HG03139 (cell line): ENCODE results near the gene CDH4.
"Not testable (repeated sequence)": the region's sequence is repeated elsewhere in the genome, so short reads cannot be mapped to it uniquely, and the experiment has no call there.

Source experiments
- ATAC-seq: cut with Tn5 transposase; IDR thresholded peaks from one replicate; pipeline ENCODE4 v1.9.1; 2021; ENCODE audit not compliant: unreplicated experiment

The CDH4 gene

DNA sequence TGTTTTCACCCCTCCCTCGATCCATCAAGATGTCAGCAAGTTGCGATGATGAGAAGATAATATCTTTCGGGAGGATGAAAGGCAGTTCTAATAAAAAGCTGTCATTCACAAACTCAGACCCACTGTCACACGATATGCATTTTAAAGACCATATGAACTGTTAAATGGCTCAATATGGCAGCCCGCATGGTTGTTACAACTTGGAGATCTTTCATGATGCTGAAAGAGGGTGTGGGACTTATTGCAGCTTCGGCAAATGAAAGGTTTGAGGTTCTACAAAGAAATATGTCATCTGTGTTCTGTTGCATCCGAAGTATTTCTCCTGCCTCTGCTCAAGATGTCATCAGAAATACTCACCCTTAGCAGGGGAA is 128.5 kb downstream of the CDH4 start:
- ATAC-seq, result no peak

DNA sequence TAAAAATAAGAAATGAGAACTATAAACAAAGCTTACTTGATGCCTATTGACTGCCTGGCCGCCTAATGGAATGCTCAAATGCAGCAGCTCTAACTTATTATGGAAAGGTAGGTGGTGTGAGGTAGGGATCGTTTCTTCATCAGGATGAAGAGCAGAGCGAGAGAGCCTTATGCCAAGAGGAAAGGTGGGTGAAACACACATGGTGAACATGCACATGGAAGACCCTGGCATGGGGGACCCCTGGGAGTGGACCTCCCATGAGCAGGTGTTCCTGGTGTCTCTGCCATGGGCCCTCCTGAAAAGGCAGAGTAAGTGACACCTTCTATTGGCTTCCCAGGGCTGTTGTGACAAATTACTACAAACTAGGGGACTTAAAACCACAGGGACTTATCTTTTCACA is 130.1 kb downstream of the CDH4 start:
- no peak for ATAC-seq

DNA sequence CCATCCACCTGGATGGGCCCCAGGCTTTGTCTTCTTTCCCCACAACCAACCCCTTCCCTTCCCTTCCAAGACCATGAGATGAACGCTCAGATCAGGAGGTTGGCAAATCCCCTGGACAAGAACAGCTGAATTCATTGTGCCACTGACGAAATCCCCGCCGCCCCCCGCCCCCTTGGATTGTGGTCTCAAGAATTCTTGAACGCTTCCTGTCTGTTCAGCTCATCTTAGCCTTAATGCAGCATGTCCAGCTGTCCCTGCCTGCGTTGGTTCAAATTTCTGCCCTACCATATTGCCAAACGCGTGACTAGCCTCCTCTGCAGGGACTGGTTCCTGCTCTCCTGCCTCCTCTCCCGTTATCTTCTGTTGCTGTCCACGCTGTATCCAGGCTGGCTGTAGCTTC is 133.2 kb downstream of the CDH4 start:
- ATAC-seq, result no peak

DNA sequence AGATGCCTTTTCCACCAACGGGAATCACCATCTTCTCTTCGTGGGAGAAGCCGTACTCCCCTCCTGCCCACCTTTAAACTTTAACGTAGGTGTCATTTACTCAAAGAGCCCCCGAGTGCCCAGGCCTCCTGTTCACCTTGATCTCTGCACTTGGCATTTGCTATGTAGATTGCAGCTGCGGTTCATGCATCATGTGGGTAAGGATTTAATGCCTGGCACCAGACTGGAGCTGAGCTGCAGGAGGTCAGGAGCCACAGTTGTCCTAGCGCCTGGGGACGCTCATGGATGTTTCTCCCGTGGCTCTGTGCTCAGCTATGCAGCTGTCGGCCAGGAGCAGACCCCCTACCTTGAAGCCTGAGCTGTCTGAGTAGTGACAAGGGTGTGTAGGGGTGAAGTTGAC is 133.7 kb downstream of the CDH4 start:
- ATAC-seq, result no peak

DNA sequence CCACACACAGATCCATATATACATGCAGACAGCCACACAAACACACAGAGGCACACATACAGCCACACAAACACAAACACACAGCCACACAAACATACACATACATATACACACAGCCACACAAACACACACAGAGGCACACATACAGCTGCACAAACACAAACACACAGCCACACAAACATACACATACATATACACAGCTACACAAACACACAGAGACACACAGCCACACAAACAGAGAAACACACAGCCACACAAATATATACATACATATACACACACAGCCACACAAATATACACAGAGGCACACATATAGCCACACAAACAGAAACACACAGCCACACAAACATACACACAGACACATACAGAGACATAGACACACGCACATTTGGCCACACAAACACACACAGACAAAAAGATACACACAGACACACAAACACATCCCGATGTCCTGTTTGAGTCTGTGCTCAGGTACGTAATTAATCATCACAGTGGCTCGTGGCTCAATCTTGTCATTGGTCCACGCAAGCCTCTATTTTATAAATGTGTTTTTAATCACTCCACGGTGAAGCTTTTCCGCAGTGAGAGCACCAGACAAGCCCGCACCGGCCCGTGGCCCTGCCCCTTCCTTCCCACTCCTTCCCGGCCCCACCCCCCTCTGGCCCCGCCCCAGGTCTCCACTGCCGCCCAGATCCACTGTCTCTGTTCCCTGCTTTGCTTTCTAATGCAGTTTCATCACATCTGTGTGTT is 135.3 kb downstream of the CDH4 start:
- ATAC-seq, result no peak

DNA sequence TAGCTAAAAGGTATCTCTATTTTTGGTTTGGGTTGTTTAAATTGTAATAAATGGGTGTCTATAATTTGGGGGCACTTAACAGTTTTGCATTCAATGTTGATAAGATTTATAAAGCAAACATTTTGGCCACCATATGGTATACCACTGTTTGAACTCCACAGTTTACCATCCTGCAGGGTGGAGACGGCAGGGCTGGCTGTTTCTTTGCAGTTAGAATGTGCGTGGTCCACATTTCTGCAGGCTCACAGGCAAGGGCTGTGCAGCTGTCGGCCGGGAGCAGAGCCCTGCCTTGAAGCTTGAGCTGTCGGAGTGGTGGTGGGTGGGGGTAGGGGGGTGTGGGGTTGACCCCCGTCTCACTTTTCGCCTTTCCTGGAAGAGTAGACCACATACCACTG is 135.9 kb downstream of the CDH4 start:
- ATAC-seq, result no peak

DNA sequence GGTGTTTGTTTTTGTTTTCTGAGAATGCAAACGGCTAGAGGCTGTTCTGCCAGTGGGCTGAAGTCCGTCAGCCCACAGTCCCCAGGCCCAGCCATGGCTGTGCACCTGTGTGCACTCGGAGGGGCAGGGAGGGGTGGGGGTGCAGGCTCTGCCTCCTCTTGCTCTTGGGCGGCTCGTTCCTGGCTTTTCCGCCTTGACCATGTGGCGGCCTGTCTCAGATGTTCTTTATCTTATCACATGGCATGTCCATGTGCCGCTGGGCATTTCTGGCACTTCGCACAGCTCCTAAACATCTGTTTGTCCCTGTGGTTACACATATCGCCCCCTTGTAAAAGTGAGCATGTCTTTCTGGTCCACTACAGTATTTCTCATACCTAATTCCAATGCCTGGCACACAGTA is 137.0 kb downstream of the CDH4 start:
- no peak for ATAC-seq

DNA sequence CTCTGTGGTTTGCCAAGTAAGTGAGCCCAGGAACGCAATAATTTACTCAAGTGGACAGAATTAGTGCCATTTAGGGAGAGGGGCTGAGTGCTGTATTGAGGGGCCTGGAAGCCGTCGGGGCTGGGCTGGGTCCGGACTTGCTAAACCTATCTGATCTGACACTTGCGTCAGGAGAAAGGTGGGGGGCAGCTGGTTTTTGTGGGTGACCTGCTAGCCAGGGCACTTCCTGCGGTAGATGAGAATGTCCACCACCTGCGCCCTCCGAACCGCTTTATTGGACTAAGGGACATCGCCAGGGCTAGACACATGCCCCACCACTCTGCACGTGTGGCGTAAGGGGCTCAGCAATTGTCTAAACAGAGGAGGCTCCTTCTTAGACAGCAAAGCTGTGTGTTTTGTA is 139.1 kb downstream of the CDH4 start:
- ATAC-seq, result no peak

DNA sequence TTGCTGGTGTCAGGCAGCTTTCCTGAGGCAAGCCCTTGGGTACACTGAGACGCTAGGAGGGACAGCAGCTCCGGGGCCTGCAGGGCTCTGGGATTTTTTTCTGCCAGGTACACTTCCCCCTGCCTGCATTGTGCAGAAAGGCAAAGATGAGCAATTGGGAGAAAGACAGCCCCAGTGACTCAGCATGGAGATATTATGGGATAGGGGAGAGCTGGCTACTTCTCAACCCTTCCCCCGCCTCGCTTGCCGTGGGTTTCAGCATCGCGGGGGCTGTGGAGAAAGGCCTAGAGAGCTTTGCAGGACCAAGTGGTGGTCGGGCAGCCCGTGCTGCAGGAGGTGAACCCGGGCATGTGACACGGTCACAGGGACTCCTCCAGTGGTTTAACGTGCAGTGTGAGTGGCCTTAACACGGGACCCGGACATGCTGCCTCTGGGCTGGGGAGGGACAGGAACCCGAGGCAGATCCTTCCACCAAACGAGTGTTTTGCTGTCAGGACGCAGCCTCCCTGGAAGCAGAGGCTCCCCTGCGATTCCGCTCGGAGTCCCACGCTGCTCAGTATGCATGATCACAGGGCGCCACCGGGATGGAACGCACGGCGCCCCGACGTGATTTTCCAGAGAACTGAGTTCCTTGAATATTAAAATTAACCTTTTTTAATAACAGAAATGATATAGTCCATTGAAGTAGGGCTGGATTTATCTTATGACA is 139.9 kb downstream of the CDH4 start:
- ATAC-seq, result no peak

DNA sequence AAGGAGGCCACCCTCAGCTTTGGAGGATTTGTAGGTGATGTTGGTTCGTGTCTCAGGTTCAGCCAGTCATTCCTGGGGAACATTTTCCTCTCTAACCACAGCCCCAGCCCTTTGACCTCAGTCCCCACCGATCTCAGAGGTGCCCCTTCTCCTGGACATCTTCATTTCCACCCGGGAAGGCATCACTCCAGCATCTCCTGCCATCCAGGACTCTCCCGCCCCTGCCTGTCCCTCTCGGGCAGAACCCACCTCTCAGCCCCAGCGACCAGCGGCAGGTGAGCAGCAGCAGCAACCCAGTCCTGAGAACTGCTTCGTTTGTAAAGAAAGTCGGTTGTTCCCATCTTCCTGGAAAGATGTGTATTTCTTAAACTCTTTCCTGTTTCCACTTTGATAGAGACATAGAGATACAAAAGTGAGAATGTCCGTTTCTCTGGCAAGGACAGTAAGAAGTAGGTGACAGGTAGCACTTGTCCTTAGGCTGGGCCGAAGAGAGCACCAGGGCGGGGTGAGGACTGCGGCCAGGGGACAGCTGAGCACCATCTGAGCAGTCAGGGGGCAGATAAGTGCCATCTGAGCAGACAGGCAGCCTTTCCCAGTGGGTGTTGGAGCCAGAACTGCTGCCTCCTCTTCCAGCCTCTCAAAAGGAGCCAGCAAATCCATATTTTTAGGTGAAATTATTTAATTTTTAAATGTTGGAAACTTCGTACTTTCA is 142.2 kb downstream of the CDH4 start:
- no peak for ATAC-seq

DNA sequence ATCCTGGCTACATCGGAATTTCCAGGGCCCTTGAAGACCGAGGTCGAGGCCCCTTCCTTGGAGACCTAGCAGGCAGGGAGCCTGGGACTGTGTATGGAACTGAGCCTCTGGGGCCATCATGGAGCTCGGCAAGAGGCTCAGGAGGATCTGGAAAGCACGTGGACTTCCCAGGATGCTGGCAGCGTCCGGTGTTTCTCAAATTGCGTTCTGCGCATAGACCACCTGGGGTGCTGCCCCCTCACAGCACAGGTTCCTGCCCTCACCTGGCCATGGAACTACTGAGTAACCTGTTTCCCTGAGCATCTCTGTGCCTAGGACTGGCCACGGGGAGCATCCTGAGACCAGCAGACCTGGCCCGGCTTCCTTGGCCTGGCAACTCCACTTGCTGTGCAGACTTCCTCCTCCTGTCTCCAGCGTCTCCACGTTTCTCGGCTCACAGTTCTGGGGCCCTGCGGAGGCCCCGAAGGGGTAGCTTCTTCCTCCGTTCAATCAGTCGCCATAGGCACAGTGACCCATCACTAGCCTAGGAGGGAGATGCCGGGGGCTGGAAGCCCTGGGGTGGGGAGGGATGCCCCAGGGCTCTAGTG is 144.3 kb downstream of the CDH4 start:
- no peak for ATAC-seq

DNA sequence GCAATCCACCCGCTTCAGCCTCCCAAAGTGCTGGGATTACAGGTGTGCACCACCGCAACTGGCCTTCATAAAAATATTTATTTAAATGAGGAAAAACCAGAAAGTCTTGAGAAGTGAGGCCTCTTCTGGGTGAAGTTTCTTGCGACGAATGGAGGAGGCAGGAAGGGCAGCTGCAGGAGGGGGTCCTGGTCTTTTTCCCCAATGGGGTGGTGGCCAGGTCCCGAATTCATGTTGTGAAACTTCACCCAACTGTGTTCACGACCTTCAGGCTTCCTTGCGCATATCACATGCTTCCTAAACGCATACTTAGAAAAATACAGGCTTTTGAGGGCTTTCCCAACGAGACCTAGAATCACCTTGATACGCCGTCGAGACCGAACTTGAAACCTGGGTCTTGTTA is 145.1 kb downstream of the CDH4 start:
- no peak for ATAC-seq

DNA sequence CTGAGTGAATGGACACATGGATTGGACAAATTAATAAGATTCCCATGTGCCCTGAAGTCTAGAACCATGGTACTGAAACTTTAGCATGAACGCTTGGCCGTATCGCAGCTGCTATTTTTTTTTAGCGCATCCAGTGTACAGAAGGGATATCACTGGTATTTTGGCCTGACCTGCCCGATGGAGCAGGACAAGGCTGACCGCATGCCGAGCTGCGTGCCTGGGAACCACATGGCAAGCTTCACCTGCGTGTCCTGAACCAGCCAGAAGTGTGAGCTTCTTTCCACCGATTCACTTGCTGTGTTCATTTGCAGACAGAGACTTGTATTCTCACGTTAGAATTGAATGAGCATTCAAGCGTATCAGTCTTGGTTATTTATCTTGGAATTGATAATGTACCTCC is 145.7 kb downstream of the CDH4 start:
- no peak for ATAC-seq

DNA sequence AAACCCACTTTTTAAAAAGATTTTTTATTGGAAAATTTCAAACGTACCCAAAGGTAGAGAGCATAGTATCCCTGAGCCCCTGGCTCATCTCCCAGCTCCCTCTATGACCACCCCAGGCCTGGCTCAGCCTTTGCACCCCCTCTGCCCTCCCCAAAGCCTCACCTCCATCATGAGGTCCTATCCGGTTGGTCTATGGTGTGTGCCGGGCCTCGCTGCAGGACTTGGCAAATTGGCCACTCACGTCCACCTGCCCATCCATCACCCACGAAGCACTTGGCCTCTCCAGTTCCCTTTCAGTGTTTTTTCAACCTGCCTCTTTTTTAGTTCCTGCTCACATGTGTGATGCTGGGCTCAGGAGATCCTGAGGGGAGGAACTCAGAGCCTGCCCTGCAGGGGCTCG is 147.4 kb downstream of the CDH4 start:
- no peak for ATAC-seq

DNA sequence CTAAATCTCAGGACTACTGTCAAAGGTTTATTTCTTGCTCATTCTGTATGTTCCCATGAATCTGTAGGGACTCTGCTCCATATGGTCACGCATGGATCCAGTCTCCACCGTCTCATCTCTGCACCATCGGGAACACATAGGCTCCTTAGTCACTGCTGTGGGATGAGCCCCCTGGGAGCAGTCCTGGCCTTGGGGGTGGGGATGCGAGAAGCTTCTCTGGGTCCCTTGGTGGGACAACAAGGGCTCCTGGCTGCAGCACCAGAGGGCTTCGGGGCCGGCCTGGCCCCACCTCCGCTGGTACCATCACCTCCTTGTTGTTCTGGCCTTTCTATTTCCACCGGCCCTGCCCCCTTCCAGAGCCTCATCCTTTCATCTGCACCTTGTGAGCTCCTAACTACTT is 148.4 kb downstream of the CDH4 start:
- ATAC-seq, result no peak

DNA sequence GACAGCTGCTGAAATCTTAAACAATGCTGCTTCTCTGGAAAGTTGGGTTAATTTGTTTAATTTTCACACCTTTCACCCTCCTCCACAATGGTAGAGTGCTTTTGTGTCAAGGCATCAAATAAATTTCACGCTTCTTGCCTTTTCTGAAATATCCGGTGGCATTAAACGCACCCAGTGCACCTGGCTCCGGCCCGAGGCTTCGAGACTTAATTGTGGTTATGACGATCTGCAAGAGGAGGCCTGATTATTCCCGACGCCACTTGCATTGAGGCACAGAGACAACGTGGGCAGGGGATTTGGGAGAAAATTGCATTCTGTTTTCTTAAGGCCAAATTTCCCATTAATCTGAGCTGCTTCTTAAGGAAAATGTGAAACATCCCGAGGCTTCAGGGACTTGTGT is 152.2 kb downstream of the CDH4 start:
- no peak for ATAC-seq

DNA sequence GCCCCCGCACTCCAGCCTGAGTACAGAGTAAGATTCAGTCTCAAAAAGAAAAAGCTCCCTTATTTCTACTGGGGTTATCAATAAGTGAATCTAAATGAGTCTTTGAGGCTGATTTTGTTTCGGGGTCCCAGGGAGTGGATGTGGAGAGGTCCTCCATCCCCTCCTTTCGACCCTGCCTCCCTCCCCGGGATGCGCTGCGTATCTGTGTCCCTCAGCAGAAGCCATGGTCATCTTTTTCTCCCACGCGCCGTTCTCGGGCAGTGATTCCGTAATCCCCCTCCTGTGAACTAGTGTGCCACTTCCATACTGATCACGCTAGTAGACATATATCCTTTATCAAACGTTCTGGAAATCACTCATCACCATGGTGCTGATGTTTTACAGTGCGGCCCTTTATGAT is 152.9 kb downstream of the CDH4 start:
- ATAC-seq, result no peak

DNA sequence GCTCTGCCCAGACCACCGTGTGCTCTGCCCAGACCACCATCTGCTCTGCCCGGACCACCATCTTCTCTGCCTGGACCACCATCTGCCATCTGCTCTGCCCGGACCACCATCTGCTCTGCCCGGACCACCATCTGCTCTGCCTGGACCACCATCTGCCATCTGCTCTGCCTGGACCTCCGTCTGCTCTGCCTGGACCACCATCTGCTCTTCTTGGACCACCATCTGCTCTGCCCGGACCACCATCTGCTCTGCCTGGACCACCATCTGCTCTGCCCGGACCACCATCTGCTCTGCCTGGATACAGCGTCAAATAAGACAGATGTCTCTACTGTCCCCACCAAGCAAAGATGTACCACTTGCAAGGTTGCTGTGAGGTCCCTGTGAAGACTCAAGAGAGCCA is 154.7 kb downstream of the CDH4 start:
- ATAC-seq, result not testable (repeated sequence)

DNA sequence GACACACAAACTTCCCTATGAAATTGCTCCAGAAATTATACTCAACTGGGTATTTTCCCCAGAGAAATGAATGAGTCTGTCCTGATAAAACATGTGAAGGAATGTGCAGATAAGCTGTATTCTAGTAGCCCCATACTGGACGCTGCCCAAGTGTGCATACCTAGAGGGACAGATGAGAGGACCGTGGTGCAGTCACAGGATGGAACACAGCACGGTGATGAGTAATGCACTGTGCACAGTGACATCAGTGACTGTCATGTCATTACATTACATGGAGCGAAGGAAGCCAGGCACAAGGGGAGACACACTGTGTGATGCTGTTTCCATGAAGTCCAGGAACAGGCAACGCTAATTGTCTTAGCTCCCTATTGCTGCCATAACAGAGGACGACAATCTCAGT is 155.5 kb downstream of the CDH4 start:
- no peak for ATAC-seq

DNA sequence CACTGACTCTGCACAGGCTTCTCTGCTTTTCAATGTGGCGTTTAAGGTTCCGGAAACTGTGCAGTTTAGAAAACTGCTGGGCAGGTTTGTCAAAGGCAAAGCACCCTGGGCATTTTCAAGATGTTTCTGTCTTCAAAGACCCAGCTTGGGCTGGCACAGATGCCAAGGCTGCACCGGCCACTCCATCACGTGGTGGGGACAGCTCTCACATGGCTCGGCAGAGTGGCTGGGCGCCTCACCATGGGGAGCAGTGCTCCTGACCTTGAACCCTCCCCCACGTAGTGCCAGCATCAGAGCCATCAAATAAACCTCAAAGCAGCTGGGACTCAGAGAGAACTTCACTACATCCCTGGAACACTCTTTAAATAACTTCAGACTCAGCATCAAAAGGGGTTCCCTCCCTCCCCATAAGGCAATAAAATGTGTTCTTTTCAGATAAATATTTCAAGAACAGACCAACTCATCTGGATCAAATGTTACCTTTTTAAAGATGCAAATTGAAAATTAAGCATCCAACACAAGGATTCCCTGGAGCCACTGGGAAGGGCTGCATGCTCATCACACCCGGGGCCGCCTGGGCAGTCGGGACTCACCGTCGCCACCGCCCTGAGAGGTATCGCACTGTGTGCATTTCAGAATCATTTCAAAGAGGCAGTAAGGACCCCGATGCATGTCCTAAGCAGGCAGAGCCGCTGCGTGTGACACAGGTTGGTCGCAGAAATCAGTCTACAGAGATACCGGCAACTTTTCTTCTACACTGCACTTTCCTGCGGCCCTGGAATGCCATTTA is 157.1 kb downstream of the CDH4 start:
- no peak for ATAC-seq

DNA sequence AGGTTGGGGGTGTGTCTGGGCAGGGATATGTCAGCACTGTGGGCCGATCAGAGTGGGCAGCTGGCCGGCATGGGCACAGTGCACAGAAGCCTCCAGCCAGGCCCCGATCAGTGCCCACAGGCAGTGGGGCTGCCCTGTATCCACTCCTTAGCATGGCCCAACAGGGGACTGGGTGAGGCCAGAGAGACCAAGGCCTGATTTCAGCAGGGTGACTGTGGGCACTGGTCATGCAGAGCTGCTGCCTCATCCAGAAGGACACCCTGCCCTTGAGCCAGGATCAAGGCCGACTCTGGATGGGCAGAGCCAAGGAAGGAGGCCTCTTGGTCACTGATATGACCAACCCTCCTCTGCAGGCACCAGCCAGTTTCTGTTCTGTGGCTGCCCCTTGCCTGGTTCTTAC is 159.7 kb downstream of the CDH4 start:
- ATAC-seq, result no peak
